CD8-positive, alpha-beta memory T cell (primary cell): ENCODE data around the gene C1QTNF1. TPM values are rescaled to one million over a fixed set of nuclear protein-coding genes. Genes with fewer than 3 reads are reported as not detected.
A peak's percentile ranks its signal among the peaks of the same experiment; 100 is the strongest.

ENCODE experiments used
- CTCF ChIA-PET: fragments of 350-600 bp; sonication (Branson Sonifier 250); formaldehyde crosslinking; loops from one replicate; lab custom pipeline; 2021; ENCODE audit warnings: antibody characterized with exemption; lab: Charles Lee
- POLR2A ChIA-PET: fragments of 350-600 bp; sonication (Branson Sonifier 250); formaldehyde crosslinking; loops from one replicate; lab custom pipeline; 2021; ENCODE audit warnings: antibody characterized with exemption; lab: Charles Lee
- DNase-seq, 5 donors: peaks; one replicate each; pipeline versions ENCODE4 v3.0.0 to v3.0.0-alpha.2; 2020 to 2022; ENCODE audit warnings: mixed read lengths in 1 of 5
- H3K27ac ChIP-seq: one replicate; pipeline ENCODE4 v1.7.0; 2013; ENCODE audit warnings: low read depth, mild to moderate bottlenecking, low read length, moderate library complexity
- H3K27me3 ChIP-seq: 2 replicates; pipeline ENCODE4 v1.7.0; 2013; ENCODE audit warnings: low read length, mild to moderate bottlenecking; ENCODE audit not compliant: insufficient read depth, poor library complexity, severe bottlenecking
- H3K36me3 ChIP-seq: 2 replicates; pipeline ENCODE4 v1.7.0; 2013; ENCODE audit warnings: mild to moderate bottlenecking, low read length, moderate library complexity; ENCODE audit not compliant: insufficient read depth
- H3K4me1 ChIP-seq: 2 replicates; pipeline ENCODE4 v1.7.0; 2013; ENCODE audit warnings: mild to moderate bottlenecking, low read length, moderate library complexity; ENCODE audit not compliant: insufficient read depth
- H3K4me3 ChIP-seq: 2 replicates; pipeline ENCODE4 v1.7.0; 2013; ENCODE audit warnings: mild to moderate bottlenecking, low read length
- H3K9me3 ChIP-seq: 2 replicates; pipeline ENCODE4 v1.7.0; 2013; ENCODE audit warnings: mild to moderate bottlenecking, low read length
- H3K27ac Mint-ChIP-seq, 8 donors: one replicate each; pipeline ENCODE4 v1.8.0; 2020 to 2021; ENCODE audit warnings: mixed read lengths in 8 of 8, mild to moderate bottlenecking in 6 of 8, inconsistent platforms in 3 of 8, moderate library complexity in 3 of 8
- H3K27me3 Mint-ChIP-seq, 2 donors: one replicate each; pipeline ENCODE4 v1.8.0; 2020 to 2021; ENCODE audit warnings: mixed read lengths in 2 of 2, mild to moderate bottlenecking in 1 of 2, moderate library complexity in 1 of 2
- H3K36me3 Mint-ChIP-seq, 3 donors: one replicate each; pipeline ENCODE4 v1.8.0; 2020 to 2021; ENCODE audit warnings: mixed read lengths in 3 of 3, inconsistent platforms in 1 of 3, mild to moderate bottlenecking in 1 of 3
- H3K4me1 Mint-ChIP-seq, 3 donors: one replicate each; pipeline ENCODE4 v1.8.0; 2020 to 2021; ENCODE audit warnings: mixed read lengths in 3 of 3, inconsistent platforms in 1 of 3, mild to moderate bottlenecking in 1 of 3
- H3K4me3 Mint-ChIP-seq, 7 donors: one replicate each; pipeline ENCODE4 v1.8.0; 2020 to 2021; ENCODE audit warnings: mixed read lengths in 7 of 7, mild to moderate bottlenecking in 6 of 7, moderate library complexity in 4 of 7, inconsistent platforms in 2 of 7
- H3K9me3 Mint-ChIP-seq, 5 donors: one replicate each; pipeline ENCODE4 v1.8.0; 2020 to 2022; ENCODE audit warnings: mixed read lengths in 5 of 5, mild to moderate bottlenecking in 3 of 5, moderate library complexity in 2 of 5, inconsistent platforms in 1 of 5
- polyA plus RNA-seq: library from polyadenylated mRNA; unstranded; fragments of 300-500 nt; fragmentation: Illumina TruSeq; gene quantifications from one replicate; pipeline ENCODE4 v1.2.3, GENCODE V29; 2021
- total RNA-seq, 2 experiments: library from RNA; stranded (reverse); gene quantifications; one replicate each; pipeline ENCODE4 v1.2.3, GENCODE V29; 2021

Gene C1QTNF1
- total and polyA plus RNA-seq, 3 experiments from 2014 or later, result 0.22 TPM; not detected in 2

DNA sequence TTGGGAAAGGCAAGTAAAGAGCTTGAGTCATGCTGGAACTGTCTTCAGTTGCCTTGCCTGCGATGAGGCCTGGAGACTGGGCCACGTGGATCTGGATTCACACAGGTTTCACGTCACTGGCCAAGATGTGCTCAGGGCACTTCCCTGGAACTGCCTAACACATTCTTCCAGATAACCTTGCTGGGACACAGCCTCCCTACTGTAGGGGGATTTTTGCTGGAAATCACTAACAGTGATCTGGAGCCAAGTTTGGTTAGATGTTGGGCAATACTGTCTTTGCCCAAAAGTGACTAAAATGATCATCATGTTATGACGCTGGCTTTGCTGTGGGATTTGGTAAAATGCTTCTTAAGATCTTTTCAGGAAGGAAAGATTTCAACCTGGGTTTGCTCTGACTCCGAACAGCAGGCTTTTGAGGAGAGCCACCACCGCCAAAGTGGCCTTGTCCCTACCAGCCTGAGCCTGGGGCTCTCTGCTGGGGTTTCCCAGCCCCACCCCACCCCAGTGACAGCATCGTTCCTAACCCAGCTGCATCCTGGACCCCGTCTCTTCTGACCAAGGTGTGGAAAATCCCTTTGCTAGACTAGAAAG lies 14.7 kb downstream of the C1QTNF1 start:
- H3K27me3 ChIP-seq, result no peaks in the 10 kb centered on the region
- Mint-ChIP-seq H3K27me3 (peaks cover 9 to 10% of the 10 kb centered on the region in 2 donors), H3K27ac (no peak overlapping the region), H3K9me3 (no peaks in the 10 kb centered on the region), H3K36me3 (no peaks in the 10 kb centered on the region), H3K4me3 (no peak overlapping the region), H3K4me1 (peaks cover 0 to 2% (median 0%) of the 10 kb centered on the region in 3 donors)
- no peak for DNase-seq
- no peaks in the 10 kb centered on the region for H3K4me1 ChIP-seq
- CTCF ChIA-PET, result no interaction called here
- no peak overlapping the region for H3K27ac ChIP-seq
- H3K4me3 ChIP-seq, result no peak overlapping the region
- no peaks in the 10 kb centered on the region for H3K36me3 ChIP-seq
- POLR2A ChIA-PET, result no interaction called here
- no peaks in the 10 kb centered on the region for H3K9me3 ChIP-seq

DNA sequence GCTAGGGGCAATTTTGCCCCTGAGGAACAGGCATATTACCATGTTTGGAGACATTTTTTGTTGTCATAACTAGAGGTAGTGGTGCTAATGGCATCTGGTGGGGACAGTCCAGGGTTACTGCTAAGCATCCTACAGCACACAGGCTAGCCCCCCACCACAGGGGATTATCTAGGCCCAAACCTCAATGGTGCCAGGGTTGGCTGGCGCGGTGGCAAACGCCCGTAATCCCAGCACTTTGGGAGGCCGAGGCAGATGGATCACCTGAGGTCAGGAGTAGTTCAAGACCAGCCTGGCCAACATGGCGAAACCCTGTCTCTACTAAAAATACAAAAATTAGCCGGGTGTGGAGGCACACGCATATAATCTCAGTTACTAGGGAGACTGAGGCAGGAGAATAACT lies 15.2 kb downstream of the C1QTNF1 start:
- Mint-ChIP-seq H3K9me3 (no peaks in the 10 kb centered on the region), H3K27me3 (peaks cover 9 to 10% of the 10 kb centered on the region in 2 donors), H3K27ac (no peak overlapping the region), H3K4me3 (no peak overlapping the region), H3K36me3 (no peaks in the 10 kb centered on the region), H3K4me1 (peaks cover 0 to 2% (median 0%) of the 10 kb centered on the region in 3 donors)
- H3K36me3 ChIP-seq, result no peaks in the 10 kb centered on the region
- CTCF ChIA-PET, result no interaction called here
- no peak overlapping the region for H3K4me3 ChIP-seq
- POLR2A ChIA-PET, result no interaction called here
- H3K4me1 ChIP-seq, result no peaks in the 10 kb centered on the region
- no peaks in the 10 kb centered on the region for H3K27me3 ChIP-seq
- no peaks in the 10 kb centered on the region for H3K9me3 ChIP-seq
- H3K27ac ChIP-seq, result no peak overlapping the region
- DNase-seq, result no peak

DNA sequence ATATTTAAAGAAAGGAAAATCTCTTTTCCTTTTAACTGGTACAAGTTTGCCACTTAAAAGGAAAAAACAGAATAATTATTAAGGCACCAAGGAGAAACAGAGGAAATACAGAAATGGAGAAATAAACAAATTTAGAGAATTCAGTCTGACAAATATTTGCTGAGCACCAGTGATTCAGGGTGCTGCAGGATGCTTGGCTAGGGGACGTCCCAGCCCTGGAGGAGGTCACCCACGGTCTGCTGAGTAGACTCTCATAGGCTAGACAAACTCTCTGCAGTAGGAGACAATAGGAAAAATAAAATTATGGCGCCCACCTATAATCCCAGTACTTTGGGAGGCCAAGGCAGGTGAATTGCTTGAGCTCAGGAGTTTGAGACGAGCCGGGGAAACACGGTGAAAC lies 15.9 kb downstream of the C1QTNF1 start:
- H3K4me3 Mint-ChIP-seq, result no peak overlapping the region
- H3K36me3 ChIP-seq, result no peaks in the 10 kb centered on the region
- POLR2A ChIA-PET, result no interaction called here
- no peak overlapping the region for H3K27ac ChIP-seq
- no peaks in the 10 kb centered on the region for H3K27me3 ChIP-seq
- peaks cover 0 to 2% (median 0%) of the 10 kb centered on the region in 3 donors for H3K4me1 Mint-ChIP-seq
- no peaks in the 10 kb centered on the region for H3K4me1 ChIP-seq
- no peaks in the 10 kb centered on the region for H3K36me3 Mint-ChIP-seq
- no peaks in the 10 kb centered on the region for H3K9me3 Mint-ChIP-seq
- DNase-seq, result no peak
- H3K9me3 ChIP-seq, result no peaks in the 10 kb centered on the region
- peaks cover 12 to 15% of the 10 kb centered on the region in 2 donors for H3K27me3 Mint-ChIP-seq
- H3K27ac Mint-ChIP-seq, result no peak overlapping the region
- CTCF ChIA-PET, result interaction anchor here (3.5 kb wide), 1 partner anchor 20 kb away, joined by 13 read pairs; no protein-coding TSS in a partner anchor
- H3K4me3 ChIP-seq, result no peak overlapping the region

DNA sequence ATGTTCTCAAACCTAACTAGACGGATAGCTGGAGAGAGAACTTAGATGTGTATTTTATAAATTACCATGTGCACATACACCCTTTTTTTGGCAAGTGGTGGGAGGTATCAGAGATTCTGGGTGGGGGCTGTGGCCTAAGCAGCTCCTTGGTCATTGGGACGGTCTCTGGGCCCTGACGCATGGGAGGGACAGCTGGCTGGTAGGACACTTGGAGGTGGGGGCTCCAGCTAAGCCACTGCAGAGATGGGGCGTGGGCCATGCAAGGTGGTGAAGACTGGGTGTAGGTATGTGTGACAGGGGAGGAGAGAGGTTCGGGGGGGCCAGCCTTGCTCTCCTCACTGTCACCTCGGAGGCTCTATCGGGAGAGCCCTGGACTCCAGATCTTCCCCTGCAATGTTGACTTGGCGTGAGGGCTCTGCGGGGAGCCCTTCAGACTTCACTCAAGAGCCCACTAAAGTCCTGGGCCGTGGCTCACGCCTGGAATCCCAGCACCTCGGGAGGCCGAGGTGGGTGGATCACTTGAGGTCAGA lies 17.1 kb downstream of the C1QTNF1 start:
- Mint-ChIP-seq H3K4me1 (peaks cover 4 to 5% (median 4%) of the 10 kb centered on the region in 3 donors), H3K4me3 (no peak overlapping the region), H3K36me3 (no peaks in the 10 kb centered on the region), H3K9me3 (no peaks in the 10 kb centered on the region), H3K27ac (peak overlapping the region in 1 of 8 donors; percentile 2), H3K27me3 (peaks cover 22 to 24% of the 10 kb centered on the region in 2 donors)
- H3K4me1 ChIP-seq, result no peaks in the 10 kb centered on the region
- POLR2A ChIA-PET, result no interaction called here
- no peak overlapping the region for H3K4me3 ChIP-seq
- no peaks in the 10 kb centered on the region for H3K36me3 ChIP-seq
- H3K27me3 ChIP-seq, result no peaks in the 10 kb centered on the region
- no peak overlapping the region for H3K27ac ChIP-seq
- no peak for DNase-seq
- CTCF ChIA-PET, result interaction anchor here (1.5 to 3.5 kb wide), 3 partner anchors 11 to 41 kb away, joined by 3 to 13 read pairs (median 4); no protein-coding TSS in a partner anchor
- H3K9me3 ChIP-seq, result no peaks in the 10 kb centered on the region

DNA sequence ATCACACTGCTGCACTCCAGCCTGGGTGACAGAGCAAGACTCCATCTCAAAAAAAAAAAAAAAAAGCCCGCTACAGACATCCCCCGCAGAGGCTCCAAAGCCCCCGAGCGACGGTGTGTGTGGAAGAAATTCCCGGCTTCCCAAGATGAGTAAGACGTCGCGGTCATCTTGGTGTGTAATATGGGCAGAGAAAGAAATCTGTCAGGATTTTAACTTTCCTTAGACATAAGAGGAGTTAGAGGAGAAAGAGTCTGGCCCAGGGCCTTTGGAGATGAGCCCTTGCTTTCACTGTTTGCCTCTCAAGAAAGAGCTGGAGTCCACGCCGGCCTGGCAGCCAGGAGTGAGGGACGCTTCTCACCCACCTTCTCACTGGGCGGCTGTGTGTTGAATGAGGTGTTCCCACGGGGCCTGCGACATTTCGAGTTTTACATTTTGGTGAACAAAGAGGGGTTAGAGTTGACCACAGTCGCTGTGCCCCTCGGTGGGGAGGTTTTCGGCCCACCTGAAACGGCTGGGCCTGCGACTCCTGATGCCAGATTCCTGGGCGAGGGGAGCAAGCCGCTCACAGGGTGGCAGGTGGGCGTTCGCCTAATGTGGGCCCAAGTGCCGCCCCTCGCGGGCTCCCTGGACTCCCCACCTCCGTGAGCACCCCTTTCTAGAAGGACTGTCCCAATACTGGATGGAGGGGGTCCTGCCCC lies 17.9 kb downstream of the C1QTNF1 start:
- DNase-seq, result no peak

DNA sequence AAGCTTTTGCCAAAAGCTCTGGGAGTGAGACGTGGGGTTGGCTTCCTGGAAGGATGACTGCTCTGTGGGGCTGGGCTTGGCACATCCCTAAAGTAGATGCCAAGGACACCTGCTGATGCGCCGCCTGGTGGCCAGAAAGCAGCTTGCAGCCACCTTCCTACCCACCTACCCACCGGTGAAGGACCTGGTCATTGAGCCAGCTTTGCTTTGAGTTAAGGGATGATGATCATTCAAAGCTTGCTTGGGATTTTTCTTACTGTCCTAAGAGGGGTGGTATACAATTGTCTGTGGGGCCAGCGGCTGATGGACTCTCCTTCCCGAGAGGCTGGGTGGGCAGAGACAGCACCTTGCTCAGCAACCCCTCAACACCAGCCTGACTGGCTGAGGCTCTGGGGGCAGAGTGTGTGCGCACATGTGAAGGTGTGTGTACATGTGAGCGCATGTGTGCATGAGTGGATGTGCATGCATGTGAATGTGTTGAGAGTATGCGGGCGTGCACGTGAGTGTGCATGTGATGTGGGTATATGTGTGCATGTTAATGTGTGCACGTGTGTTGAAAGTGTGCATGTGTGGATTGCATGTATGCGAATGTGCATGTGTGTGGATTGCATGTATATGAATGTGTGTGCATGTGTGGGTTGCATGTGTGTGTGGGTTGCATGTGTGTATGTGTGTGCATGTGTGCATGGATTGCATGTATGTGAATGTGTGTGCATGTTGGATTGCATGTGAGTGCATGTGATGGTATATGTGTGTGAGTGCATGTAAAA lies 18.6 kb downstream of the C1QTNF1 start:
- Histone ChIP-seq H3K27ac (no peak overlapping the region), H3K4me3 (no peak overlapping the region), H3K36me3 (no peaks in the 10 kb centered on the region), H3K27me3 (no peaks in the 10 kb centered on the region), H3K4me1 (no peaks in the 10 kb centered on the region), H3K9me3 (no peaks in the 10 kb centered on the region)
- no peaks in the 10 kb centered on the region for H3K9me3 Mint-ChIP-seq
- H3K27me3 Mint-ChIP-seq, result peaks cover 23 to 24% of the 10 kb centered on the region in 2 donors
- no peak overlapping the region for H3K27ac Mint-ChIP-seq
- POLR2A ChIA-PET, result no interaction called here
- DNase-seq, result peak; percentile 49 to 72 (median 57)
- no peak overlapping the region for H3K4me3 Mint-ChIP-seq
- H3K4me1 Mint-ChIP-seq, result peaks cover 4 to 5% (median 4%) of the 10 kb centered on the region in 3 donors
- H3K36me3 Mint-ChIP-seq, result no peaks in the 10 kb centered on the region
- CTCF ChIA-PET, result interaction anchor here (0.6 to 3.5 kb wide), 10 partner anchors 9 to 187 kb away, joined by 3 to 13 read pairs (median 4); no protein-coding TSS in a partner anchor

More for the DNA sequence above, 17.9 kb downstream of the C1QTNF1 start:
- Mint-ChIP-seq H3K36me3 (no peaks in the 10 kb centered on the region), H3K27ac (no peak overlapping the region), H3K4me3 (no peak overlapping the region), H3K4me1 (peaks cover 4 to 5% (median 4%) of the 10 kb centered on the region in 3 donors), H3K9me3 (no peaks in the 10 kb centered on the region), H3K27me3 (peaks cover 23 to 24% of the 10 kb centered on the region in 2 donors)
- Histone ChIP-seq H3K27me3 (no peaks in the 10 kb centered on the region), H3K27ac (no peak overlapping the region), H3K4me1 (no peaks in the 10 kb centered on the region), H3K9me3 (no peaks in the 10 kb centered on the region), H3K4me3 (no peak overlapping the region), H3K36me3 (no peaks in the 10 kb centered on the region)
- CTCF ChIA-PET, result interaction anchor here (0.7 to 3.5 kb wide), 9 partner anchors 8 to 188 kb away, joined by 3 to 13 read pairs (median 4); no protein-coding TSS in a partner anchor
- POLR2A ChIA-PET, result no interaction called here

DNA sequence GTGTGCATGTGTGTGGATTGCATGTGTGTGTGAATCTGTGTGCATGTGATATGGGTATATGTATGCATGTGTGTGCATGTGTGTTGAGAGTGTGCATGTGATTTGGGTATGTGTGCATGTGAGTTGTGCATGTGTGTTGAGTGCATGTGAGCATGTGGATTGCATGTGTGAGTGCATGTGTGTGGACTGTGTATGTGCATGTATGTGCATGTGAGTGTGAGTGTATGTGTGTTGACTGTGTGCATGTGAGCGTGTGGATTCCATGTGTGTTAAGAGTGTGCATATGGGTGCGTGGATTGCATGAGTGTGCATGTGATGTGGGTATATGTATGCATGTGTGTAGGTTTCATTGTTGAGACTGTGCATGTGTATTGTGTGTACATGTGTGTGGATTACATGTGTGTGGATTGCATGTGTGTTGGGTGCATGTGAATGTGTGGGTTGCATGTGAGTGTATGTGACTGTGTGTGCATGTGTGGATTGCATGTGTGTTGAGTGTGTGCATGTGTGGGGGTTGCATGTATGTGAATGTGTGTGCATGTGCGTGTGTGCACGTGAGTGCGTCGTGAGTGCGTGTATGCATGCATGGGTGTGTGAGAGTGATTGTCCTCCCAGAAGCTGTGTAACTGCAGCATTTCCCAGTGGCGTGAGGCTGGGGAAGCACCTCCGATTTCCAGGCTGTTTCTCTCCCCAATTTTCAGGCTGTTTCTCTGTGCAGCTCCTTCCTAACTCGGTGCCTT lies 19.4 kb downstream of the C1QTNF1 start:
- Mint-ChIP-seq H3K36me3 (no peaks in the 10 kb centered on the region), H3K27ac (no peak overlapping the region), H3K9me3 (no peaks in the 10 kb centered on the region), H3K27me3 (peaks cover 23 to 24% of the 10 kb centered on the region in 2 donors), H3K4me3 (peak overlapping the region in 1 of 7 donors; percentile 44), H3K4me1 (peaks cover 4 to 5% (median 4%) of the 10 kb centered on the region in 3 donors)
- H3K4me3 ChIP-seq, result no peak overlapping the region
- H3K4me1 ChIP-seq, result no peaks in the 10 kb centered on the region
- H3K9me3 ChIP-seq, result no peaks in the 10 kb centered on the region
- H3K27ac ChIP-seq, result no peak overlapping the region
- H3K27me3 ChIP-seq, result no peaks in the 10 kb centered on the region
- DNase-seq, result no peak
- POLR2A ChIA-PET, result no interaction called here
- H3K36me3 ChIP-seq, result no peaks in the 10 kb centered on the region
- CTCF ChIA-PET, result no interaction called here
